Measurements from ENCODE around the gene PLAC1. TPM values are rescaled to one million over a fixed set of nuclear protein-coding genes. Genes with fewer than 3 reads are reported as not detected.
A peak's percentile ranks its signal among the peaks of the same experiment; 100 is the strongest.

PLAC1 gene
- total RNA-seq, 4 donors from 2014 or later, result 1.9 TPM; not detected in 3

DNA sequence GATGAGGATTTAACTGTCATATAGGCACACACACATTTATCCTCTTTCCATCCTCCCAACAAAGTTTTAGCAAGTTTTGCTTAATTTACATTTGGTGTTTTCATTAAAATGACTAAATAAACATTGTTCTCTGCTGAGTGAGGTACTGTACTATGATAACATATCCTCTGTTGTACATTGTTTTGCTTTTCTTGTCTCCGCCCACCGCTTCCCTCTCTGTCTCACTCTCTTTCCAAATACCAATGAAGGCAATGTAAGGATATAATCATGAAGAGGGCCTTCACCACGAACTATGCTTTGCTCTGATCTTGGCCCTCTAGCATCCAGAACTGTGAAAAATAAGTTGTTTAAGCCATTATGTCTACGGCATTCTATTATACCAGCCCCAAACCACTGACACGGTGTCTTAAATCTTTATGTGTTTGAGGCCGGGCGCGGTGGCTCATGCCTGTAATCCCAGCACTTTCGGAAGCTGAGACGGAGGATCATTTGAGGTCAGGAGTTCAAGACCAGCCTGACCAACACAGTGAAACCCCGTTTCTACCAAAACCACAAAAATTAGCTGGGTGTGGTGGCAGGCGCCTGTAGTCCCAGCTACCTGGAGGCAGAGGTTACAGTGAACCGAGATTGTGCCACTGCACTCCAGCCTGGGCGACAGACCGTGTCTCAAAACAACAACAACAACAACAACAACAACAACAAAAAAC, 133.0 kb downstream of the PLAC1 start:
- DNase-seq, result no peak
- no peak for TF ChIP-seq POLR2A (IDR thresholded peaks at IDR 0.05)
- TF ChIP-seq, protein P1, sequence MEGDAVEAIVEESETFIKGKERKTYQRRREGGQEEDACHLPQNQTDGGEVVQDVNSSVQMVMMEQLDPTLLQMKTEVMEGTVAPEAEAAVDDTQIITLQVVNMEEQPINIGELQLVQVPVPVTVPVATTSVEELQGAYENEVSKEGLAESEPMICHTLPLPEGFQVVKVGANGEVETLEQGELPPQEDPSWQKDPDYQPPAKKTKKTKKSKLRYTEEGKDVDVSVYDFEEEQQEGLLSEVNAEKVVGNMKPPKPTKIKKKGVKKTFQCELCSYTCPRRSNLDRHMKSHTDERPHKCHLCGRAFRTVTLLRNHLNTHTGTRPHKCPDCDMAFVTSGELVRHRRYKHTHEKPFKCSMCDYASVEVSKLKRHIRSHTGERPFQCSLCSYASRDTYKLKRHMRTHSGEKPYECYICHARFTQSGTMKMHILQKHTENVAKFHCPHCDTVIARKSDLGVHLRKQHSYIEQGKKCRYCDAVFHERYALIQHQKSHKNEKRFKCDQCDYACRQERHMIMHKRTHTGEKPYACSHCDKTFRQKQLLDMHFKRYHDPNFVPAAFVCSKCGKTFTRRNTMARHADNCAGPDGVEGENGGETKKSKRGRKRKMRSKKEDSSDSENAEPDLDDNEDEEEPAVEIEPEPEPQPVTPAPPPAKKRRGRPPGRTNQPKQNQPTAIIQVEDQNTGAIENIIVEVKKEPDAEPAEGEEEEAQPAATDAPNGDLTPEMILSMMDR (IDR thresholded peaks at IDR 0.05), result no peak
- intact Hi-C loops (cut with DNase I; ENCODE audit: low total_unique reads), result no loop called here
- Histone ChIP-seq H3K27ac (no peak overlapping the region), H3K4me3 (no peak overlapping the region), H3K27me3 (no peaks in the 10 kb centered on the region), H3K36me3 (no peaks in the 10 kb centered on the region), H3K9me3 (no peaks in the 10 kb centered on the region), H3K4me1 (no peaks in the 10 kb centered on the region)

DNA sequence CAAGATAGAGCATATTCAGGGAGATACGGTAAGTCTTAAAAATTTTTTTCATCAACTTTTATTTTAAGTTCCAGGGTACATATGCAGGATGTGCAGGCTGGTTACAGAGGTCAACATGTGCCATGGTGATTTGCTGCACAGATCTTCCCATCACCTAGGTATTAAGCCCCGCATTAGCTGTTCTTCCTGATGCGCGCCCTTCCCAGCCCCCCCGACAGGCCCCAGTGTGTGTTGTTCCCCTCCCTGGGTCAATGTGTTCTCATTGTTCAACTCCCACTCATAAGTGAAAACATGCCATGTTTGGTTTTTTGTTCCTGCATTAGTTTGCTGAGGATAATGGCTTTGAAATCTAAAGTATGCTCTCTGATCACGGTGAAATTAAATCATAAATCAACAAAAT, 134.1 kb downstream of the PLAC1 start:
- Histone ChIP-seq H3K27me3 (no peaks in the 10 kb centered on the region), H3K36me3 (no peaks in the 10 kb centered on the region), H3K4me3 (no peak overlapping the region), H3K4me1 (no peaks in the 10 kb centered on the region), H3K27ac (no peak overlapping the region), H3K9me3 (no peaks in the 10 kb centered on the region)
- peak in 1 of 2 donors; percentile 34 for DNase-seq
- TF ChIP-seq, protein P1 (IDR thresholded peaks at IDR 0.05), result no peak
- no peak for TF ChIP-seq POLR2A (IDR thresholded peaks at IDR 0.05)
- intact Hi-C loops (cut with DNase I; ENCODE audit: low total_unique reads), result no loop called here

DNA sequence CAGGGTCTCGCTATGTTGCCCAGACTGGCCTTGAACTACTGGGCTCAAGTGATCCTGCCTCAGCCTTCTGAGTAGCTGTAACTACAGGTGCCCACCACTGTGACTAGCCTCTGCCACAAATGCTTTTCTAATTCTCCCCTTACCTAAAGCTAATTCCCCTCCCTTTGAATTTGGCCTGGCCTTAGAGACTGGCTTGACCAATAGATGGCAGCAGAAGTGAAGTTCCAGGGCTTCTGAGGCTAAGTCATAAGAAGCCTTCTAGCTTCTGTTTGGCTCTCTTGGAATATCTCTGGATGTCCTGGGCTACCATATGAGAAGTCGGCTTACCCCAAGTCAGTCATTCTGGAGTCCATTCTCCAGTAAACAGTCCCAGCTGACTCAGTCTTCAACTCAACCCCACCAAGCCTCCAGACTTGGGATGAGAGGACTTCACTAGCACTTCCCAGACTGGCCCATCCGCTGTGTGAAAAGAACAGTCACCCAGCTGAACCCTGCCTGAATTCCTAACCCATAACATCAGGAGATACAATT, 137.3 kb downstream of the PLAC1 start:
- no peaks in the 10 kb centered on the region for H3K4me1 ChIP-seq
- intact Hi-C loops (cut with DNase I; ENCODE audit: low total_unique reads), result no loop called here
- H3K27ac ChIP-seq, result no peak overlapping the region
- H3K9me3 ChIP-seq, result no peaks in the 10 kb centered on the region
- no peak overlapping the region for H3K4me3 ChIP-seq
- no peak for TF ChIP-seq POLR2A (IDR thresholded peaks at IDR 0.05)
- TF ChIP-seq, protein P1 (IDR thresholded peaks at IDR 0.05), result peak; percentile 26 to 35 (median 26)
- no peaks in the 10 kb centered on the region for H3K27me3 ChIP-seq
- no peaks in the 10 kb centered on the region for H3K36me3 ChIP-seq
- no peak for DNase-seq

MicroRNA genes within 50 kb of the gene (microRNA counts, 767-probe panel; counts per million panel counts)
- microRNA hsa-miR-424-5p, result 0 to 4,283 counts per million in 2 donors
- 4,961 to 5,710 counts per million in 2 donors for microRNA hsa-miR-450a-5p
- microRNA hsa-miR-450b-3p, result 0 counts per million in 2 donors
- 0 counts per million in 2 donors for microRNA hsa-miR-450b-5p
- microRNA hsa-miR-503, result 740 to 3,372 counts per million in 2 donors
- microRNA hsa-miR-542-3p, result 2,947 to 3,766 counts per million in 2 donors
- microRNA hsa-miR-542-5p, result 3,741 to 5,050 counts per million in 2 donors

Small RNAs within 50 kb of the gene (microRNA-seq; reads per million reads assigned to microRNA genes)
- gene MIR424 (ENCODE audit: borderline microRNAs expressed, borderline replicate concordance) (19,030 reads per million, percentile 96 among the genes with 10 or more reads in this experiment), gene MIR450A1 (ENCODE audit: borderline microRNAs expressed, borderline replicate concordance) (3.9 reads per million), gene MIR450A2 (ENCODE audit: borderline microRNAs expressed, borderline replicate concordance) (9.3 reads per million, percentile 18 among the genes with 10 or more reads in this experiment), gene MIR450B (ENCODE audit: borderline microRNAs expressed, borderline replicate concordance) (4.9 reads per million, percentile 3 among the genes with 10 or more reads in this experiment), gene MIR503 (ENCODE audit: borderline microRNAs expressed, borderline replicate concordance) (33.3 reads per million, percentile 39 among the genes with 10 or more reads in this experiment), gene MIR542 (ENCODE audit: borderline microRNAs expressed, borderline replicate concordance) (29.4 reads per million, percentile 36 among the genes with 10 or more reads in this experiment)

Small RNAs within 50 kb of the gene (small RNA-seq; reads per million reads assigned to genes)
- not detected for gene AC004383.1
- not detected for gene MIR450A1
- gene MIR450A2, result not detected
- gene MIR450B, result 0.30 reads per million
- gene MIR503, result 0.48 reads per million
- gene MIR542, result 3.3 reads per million, percentile 82 among the genes with 10 or more reads in this experiment

Other genes with a start within 250 kb of the PLAC1 start
- 10 to 100 TPM in 3 of 4 donors, 1 to 10 TPM in 1; 5.3 to 20.4 (median 16.2) TPM for gene HPRT1, start 198.3 kb downstream of the PLAC1 start, total RNA-seq
- gene PABIR2, start 138.7 kb upstream of the PLAC1 start, total RNA-seq, result 10 to 100 TPM; 14.2 to 45.9 (median 30.0) TPM

All from uterus (tissue), 4 donors.